ENCODE data around the gene AP1B1.
A peak's percentile ranks its signal among the peaks of the same experiment; 100 is the strongest.
"Not testable (repeated sequence)": the region's sequence is repeated elsewhere in the genome, so short reads cannot be mapped to it uniquely, and the experiment has no call there.

AP1B1 gene

DNA sequence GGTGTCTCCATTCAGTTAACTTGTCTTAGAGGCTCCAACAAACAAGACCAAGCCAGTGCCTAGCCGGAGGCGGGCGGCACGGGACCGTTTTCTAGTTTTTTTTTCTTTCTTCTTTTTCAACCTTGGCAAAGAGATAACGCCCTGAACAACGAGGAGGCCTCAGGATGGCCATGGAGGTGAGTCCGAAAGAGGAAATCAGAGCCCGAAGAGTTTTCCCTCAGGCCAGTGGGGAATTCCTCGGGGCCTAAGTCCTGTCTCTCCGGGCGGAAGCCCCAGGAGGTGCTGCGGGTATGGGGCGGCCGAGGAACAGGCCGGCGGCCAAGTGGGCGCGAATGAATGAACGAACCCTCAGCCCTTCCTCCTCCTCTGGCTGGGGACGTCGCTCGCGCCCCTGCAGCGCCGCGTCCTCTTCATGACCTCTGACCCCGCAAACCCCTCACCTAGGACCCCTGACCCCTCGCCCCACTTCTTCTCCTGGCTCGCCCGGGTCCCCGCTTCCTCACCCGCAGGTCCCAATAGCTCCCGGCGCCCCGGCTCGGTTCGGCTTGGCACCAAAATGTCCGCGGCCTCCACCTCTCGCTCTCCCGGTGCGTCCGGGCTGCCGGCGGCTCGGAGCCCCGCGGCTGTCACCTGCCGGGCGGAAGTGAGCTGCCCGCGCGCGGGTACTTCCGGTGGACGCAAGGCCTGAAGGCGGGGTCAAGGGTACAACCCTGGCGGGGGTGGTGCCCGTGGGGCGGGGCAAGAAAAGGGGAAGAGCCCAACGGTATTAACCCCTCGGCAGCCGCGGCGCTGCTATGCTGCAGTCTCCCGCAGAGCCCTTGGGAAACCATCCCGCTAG lies at the start of gene AP1B1:
Gene AP1B1 (minus strand): TSS at position 650 of the 838 bp plus-strand sequence. CDS start 21,327 bp downstream, outside the sequence.
- peak; percentile 77 to 97 for DNase-seq

DNA sequence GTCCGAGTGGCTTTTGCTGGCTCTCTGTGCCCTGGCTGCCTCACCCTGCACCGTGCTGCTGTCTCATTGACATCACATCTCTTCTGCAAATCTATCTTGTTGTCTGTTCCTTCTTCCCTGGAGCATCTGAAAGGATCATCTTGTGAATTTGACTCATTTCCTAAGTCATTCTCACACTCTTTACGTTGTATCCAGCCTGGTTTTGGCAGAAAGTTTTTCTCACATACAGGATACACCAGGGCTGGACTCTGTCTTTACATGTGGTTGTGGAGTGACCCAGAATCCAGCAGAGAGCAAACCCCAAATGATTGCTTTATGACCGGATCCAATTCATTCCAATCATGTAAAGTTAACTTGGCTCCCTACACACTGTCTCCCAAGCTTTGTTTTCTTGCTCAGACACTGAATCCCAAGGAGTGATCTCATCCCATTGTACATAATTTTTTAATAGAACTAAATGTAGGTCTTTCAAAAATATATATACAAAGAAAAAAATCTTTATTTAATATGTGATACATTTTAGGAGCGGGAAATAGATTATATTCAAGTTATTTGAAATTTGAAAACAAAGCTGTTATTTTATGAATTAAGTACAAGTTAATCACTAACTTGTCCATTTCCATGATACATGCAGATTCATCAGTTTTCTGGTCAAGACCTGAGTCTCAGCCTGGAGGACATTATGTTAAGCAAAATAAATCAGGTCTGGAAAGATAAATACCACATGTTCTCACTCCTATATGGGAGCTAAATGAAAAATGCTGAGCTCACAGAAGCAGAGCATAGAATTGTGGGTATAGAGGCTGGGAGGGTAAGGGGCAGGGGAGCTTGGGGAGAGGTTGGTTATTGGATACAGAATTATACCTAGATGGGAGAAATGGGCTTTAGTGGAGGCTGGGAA lies 47.1 kb upstream of the AP1B1 start:
- no peak for DNase-seq

DNA sequence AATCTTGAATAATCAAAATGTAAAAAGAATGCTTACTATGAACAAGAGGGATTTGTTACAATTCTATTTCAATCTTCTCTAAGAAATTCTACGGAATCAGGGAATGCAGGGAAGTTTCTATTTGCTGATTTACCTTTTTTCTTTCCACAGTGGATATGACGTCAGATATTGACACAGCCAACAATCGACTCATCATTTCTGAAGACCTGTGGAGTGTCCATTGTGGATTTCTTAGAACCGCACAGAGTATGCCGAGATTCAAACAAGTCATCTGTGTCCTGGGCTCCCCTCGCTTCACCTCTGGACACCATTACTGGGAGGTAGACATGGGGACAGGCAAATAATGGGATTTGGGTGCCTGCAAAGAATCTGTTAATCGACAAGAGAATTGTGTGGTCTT lies 45.9 kb upstream of the AP1B1 start:
- DNase-seq: no peak

DNA sequence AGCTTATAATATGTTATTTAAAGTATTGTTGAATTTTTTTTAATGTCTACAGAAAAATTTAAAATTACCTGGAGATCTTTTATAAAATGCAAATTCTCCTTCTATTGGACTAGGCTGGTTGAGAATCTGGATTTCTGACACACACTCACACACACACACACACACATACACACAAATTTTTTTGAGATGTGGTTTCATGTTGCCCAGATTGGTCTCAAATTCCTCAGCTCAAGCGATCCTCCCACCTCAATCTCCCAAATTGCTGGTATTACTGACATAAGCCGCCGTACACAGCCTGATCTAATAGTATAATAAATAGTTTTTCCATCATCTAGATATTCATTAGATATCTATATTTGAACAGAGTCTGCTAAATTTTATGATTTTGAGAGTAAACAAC lies 45.5 kb upstream of the AP1B1 start:
- DNase-seq: no peak

DNA sequence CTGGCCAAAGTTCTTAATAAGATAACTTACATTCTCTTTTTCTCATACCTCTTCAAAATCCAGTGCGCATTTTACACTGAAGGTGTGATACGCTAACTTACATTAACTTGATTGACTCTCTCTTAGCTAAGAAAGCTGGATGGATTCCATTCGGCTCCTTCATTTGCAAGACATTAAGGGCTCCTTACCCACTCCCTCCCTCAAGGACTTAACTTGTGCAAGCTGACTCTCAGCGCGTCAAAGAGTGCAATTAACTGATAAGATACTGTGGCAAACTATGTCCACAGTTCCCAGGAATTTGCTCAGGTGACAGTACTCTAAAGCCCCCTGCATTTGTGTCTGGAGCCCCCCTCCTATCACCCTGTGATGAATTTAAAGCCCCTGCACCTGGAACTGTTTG lies 43.6 kb upstream of the AP1B1 start:
- no peak for DNase-seq

DNA sequence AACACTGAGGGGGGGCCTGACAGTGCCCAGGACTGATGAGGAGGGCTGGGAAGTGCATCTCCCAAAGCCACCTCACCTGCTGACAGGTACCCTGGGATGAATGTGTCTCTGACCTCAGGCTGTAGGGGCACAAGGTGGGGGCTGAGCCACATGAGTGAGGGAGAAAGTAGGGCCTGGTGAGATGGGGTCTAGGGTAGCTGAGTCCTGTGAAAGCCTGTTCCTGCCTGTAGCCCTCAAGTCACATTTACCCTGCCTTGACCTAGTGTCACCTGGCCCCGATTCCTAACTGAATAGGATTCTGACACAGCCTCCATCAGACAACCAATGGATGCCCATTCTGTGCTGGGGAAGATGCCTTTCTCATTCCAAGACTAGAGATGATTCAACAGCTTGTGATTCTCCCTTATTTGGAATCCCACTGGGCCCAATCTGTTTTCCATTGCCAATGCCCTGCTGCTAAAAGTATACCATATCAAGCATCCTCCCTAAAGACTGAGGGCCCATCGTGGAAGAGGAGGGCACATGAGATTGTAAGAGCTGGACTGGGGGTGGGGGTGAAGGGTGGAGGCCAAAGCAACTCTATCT lies 38.9 kb upstream of the AP1B1 start:
- DNase-seq: no peak

DNA sequence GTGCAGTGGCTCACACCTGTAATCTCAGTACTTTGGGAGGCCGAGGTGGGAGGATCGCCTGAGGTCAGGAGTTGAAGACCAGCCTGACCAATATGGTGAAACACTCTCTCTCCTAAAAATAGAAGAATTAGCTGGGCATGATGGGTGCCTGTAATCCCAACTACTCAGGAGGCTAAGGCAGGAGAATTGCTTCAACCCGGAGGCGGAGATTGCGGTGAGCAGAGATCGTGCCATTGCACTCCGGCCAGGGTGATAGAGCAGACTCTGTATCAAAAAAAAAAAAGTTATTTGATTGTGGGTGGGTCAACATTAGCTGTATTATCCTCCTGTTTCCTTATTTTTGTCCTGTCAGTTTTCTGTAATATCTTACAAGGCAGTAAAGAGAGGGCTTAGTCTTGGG lies 38.1 kb upstream of the AP1B1 start:
- no peak for DNase-seq

DNA sequence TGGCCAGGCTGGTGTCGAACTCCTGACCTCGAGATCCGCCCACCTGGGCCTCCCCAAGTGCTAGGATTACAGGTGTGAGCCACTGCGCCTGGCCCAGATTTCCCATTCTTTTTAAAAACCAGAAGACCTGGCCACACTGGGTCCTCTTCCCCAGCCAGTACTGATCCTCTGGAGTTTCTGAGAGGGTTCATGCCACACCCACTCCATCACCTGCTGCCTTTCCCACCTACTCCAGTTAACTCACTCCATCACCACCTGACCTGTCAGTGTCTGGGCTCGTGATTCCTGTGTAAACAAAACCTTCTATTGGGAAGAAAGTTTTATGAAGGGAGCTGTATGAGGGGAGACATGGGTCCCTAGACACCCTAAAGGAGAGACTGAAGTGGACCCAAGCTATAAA lies 30.3 kb upstream of the AP1B1 start:
- DNase-seq: not testable (repeated sequence)

DNA sequence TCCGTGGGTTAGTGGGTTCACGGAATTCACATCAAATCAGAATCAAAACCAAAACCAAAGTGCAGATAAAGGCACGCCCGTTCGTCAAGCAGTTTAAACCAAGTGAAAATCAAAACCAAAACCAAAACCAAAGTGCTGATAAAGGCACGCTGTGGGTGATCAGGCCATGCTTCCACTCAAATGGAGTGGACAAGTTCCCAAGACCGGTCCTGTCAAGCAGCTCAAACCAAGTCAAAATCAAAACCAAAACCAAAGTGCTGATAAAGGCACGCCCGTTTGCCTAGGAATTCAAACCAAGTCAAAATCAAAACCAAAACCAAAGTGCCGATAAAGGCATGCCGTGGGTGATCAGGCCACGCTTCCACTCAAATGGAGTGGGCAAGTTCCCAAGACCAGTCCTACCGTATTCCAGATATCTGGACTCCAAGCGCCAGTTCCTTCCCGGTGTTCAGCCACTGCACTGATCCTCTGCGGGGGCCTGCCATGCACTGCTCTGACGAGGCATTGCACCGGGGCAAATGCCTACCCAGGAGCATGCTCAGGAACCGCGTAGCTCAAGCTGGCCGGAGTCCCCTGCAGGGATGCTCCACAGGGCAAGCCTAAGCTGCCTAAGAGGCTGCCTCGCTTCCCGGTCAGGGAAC lies 26.7 kb upstream of the AP1B1 start:
- DNase-seq: not testable (repeated sequence)

DNA sequence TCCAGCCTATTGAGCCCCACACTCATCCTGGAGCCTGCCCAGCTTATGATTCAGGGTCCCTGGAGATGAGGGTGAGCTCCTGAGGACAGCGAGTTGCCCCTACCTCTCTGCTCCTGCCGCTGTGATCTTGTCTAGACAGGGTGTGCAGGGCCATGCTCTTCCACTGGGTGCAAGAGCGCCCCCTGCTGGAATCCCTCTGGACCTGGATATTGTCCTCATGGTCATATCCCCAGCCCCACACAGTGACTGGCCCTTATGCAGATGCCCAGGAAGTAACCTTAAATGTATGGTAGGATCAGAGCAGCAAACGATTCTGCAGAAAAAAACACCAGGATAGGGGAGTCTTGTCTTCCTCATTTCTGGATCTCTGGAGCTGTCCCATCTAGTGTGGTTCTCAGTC lies 24.4 kb upstream of the AP1B1 start:
- DNase-seq: not testable (repeated sequence)

DNA sequence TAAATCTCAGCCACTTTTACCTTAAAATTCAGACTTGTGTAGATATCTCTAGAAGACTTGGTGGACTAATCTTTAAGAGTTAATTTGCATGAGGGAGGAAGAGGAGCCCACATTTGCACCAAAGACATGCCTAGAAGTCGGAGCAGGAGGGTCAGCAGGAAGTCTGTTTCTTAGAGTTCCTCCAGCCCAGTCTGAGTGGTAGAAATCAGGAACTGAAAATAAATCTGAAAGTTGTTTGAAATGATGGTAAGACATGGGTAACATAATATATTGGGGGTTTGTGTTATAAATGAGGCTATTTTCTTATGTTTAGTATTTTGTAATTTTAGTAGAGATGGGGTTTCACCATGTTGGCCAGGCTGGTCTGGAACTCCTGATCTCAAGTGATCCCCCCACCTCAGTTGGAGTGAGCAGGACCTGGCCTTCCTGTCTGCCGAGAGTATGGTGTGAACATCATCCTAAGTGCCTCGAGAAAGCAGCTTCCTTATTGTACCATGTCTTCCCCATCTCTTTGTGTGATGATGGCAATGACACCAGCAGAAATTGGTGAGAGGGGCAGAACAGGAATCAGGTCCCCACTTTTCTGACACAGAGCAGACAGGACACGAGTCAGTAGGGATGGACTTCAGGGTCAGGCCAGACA lies 23.3 kb upstream of the AP1B1 start:
- DNase-seq: not testable (repeated sequence)

DNA sequence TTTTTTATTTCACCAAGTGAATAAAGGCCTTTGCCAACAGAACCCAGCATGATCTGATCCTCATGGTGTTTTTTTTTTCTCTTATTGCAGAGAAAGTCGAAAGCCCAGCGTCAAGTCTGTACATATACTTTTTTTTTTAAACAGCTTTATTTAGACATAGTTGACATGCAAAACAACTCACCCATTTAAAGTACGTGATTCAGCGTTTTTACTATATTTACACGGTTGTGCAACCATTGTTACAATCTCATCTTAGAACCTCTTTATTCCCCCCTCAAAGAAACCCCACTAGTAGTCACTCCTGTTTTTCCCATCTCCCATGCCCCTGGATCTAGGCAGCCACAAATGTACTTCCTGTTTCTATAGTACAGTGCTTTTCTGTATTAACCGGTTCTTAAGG lies 20.6 kb upstream of the AP1B1 start:
- DNase-seq: no peak

DNA sequence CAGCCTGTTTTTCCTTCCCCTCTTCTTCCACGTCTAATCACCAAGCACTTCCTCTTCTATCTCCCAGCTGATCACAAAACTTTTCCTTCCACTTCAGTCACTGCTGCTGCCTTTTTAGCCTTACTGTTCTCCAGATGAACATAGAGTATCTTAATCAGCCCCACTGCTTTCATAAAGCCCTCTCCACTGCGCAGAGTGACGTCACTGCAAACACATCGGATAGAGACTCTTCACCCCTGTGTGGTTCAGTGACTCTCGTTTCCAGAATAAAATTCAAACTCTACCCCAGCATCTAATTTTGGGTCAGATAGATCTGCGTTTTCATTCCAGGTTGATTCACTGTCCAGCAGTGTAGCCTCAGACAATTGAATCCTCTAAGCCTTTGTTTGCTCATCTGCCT lies 13.2 kb upstream of the AP1B1 start:
- DNase-seq: not testable (repeated sequence)

DNA sequence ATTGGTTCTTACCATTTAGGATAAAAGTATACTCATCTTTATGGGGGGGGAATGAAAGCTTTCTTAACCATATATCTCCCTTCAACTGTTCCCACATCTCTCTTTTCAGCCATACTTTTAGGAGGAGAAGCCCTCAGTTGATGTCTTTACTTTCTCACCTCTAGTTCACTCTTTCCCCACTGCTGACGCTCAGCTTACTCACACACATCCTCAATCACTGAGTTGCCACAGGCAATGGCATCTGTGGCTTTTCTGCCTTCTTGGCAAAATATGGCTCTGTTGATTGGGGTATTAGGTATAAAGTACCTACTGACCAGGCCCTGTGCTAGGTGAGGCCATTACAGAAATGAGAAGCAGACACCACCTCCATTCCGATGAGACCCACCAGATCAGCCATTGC lies 12.2 kb upstream of the AP1B1 start:
- DNase-seq: no peak

DNA sequence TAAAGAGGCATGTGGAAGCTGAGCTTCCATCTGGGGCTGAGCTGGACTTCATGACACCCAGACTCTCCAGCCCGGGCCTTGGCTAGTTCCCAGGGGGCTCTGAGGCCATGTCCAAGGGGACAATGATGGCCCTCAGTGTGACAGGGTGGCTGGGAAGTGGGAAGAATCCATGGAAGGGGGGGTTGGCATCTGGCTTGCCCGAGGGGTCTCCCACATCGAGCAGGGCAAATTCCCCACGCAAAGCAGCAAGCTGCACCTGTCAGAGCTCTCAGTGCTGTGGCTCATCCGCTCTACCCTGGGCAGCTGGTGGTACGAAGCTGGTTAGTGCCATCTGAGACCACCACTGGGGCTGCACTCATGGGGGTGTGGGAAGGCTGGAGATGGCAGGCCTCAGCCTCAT lies 9.4 kb upstream of the AP1B1 start:
- no peak for DNase-seq

DNA sequence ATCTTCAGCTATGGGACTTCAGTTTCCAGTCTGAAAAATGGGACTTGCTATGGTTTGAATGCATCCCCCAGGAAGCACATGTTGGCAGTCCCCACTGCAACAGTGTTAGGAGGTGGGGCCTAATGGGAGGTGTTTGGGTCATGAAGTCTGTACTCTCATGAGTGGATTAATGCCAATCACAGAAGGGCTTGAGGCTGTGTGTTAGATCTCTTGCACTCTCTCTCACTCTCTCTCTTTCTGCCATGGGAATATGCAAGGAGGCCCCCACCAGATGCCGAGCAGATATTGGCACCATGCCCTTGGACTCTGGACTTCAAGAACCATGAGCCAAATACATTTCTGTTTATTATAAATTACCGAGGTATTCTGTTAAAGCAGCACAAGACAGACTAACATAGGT lies 7.8 kb upstream of the AP1B1 start:
- peak in 1 of 2 experiments; percentile 79 for DNase-seq

DNA sequence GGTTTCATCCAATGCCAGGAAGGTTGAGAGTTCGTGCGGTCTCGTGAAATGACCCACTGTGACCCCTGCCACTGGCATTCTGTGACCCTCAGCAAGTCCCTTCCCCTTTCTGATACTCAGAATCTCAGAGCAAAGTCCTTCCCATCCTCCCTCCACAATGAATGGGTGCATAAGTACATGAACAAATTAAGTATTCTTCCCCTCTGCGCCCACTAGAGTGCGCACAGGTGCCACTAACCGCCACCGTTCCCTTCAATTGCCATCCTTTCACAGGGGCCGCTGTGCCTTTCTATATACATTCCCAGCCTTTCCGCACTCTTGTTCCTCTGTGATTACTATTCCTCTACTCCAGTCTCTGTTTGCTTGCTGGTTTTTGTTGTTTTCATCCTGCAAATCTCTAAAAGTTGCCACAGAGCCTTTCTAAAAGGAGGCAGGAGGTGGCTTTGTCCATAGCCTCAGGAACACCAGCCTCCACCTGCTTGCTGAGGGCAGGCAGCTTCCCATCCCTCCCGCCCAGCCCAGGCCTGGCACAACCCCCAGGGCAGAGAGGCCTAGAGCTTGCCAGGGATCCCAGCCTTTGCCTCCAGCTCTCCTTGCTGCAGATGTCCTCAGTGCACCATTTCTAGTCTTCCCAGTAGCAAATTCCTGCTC lies 6.7 kb upstream of the AP1B1 start:
- peak; percentile 61 to 87 for DNase-seq

DNA sequence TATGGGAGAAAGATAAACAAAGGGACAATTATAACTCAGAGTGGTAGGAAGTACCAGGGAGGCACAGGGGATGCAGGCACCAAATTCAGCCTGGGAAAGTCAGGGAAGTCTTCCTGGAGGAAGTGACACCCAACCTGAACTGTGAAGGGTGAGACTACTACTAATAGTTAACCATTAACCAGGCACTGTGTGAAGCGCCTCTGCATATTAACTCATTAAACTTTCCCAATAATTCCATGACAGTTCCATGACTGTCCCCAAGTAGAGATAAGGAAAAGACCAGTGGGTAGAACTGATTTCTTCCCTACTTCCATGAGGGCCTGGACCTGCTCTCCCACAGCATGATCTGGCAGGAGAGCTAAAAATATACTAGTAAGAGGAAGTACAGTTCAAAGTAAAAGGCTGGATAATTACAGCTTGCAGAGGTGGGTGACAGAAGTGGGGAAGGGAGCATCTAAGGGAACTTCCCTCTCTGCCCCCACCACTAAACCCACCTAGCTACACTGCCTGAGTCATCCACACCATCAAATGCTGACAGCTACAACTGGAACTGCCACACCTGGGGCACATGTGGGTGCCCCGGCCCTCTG lies 4.7 kb upstream of the AP1B1 start:
- DNase-seq: no peak

DNA sequence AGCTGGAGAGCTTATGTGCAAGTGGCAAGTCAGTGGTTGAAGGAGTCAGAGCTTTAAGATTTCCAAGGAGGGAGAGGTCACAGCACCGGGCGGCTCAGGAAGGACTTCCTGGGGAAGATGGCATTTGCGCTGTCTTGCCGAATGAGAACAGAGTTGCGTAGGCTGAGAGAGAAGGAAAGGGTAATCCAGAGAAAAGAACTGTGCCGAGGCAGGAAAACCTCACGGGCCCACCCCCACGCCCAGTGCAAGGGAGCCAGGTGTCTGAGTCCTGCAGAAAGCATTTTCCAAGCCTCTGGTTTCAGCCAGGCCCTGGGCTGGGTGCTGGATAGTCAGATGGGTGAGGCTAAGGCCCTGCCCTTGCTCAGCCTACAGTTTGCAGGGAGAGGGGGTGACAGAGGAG lies 3.2 kb upstream of the AP1B1 start:
- DNase-seq: no peak

DNA sequence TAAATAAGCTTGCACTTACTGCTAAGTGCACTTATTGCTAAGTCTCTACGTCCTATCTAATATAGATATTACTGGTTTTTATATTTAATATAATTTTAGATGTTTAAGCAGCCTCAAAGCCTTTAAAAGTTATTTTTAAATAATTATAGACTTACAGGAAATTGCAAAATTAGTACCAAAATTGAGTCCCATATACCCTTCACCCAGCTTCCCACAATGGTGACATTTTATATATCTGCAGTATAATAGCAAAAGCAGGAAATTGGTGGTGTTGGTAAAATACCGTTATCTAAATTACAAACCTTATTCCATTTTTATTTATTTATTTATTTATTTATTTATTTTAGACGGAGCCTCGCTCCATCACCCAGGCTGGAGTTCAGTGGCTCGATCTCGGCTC lies 1.9 kb upstream of the AP1B1 start:
- DNase-seq: no peak

DNA sequence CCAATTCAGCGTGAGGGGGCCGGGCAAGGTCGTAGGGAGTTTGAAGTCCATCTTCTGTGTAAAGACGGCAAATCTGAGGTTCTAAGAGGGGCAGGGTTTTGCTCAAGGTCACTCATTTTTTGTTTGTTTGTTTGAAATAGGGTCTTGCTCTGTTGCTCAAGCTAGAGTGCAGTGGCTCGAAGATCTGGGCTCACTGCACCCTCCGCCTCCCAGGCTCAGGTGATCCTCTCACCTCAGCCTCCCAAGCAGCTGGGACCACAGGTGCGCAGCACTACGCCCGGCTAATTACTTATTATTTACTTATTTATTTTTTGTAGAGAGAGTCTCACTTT lies 355 bp upstream of the AP1B1 start:
- DNase-seq: no peak

DNA sequence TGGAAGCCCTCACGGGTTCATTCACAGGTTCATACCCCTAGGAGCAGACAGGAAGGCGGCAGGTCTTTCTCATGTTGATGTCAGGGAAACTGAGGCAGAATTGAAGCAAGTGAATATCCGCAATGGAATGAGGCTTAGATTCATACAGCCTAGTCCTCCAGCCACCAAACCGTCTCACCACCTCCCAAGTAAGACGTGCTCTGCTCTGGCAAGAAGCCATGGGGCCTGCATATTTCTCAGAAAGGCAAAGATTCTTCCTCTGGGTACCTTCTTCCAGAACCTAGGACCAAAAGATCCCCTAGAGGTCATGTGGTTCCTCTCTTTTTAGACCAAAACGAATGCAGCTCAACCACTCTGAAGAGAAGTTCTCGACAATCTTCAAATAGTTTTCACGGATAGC lies 1.7 kb downstream of the AP1B1 start:
- no peak for DNase-seq

All from NCI-H446 (cell line).